Pancreas (tissue), 10 donors: Measurements from ENCODE around the gene USP11. TPM values are rescaled to one million over a fixed set of nuclear protein-coding genes. Genes with fewer than 3 reads are reported as not detected.

Experiments
- ATAC-seq, 4 donors: fragments of 200-7000 bp; cut with Tn5 transposase; one replicate each; pipeline versions ENCODE4 v1.8.0 to v1.9.1; 2020; ENCODE audit warnings: mild to moderate bottlenecking in 4 of 4, moderate library complexity in 4 of 4
- DNase-seq, 6 donors: peaks; one replicate each; pipeline ENCODE4 v3.0.0-alpha.2; 2020
- FAIRE-seq: peaks from 2 replicates; lab custom pipeline; 2012; peaks lifted over from hg19 to GRCh38; lab: Jason Lieb, UNC
- H3K27ac ChIP-seq, 4 donors: fragments of 200-600 bp; sonication (generic); 1 replicate in 3 of 4; 2 replicates in 1 of 4; pipeline versions ENCODE4 v1.5.0 to v1.8.0; 2020
- H3K27me3 ChIP-seq, 4 donors: fragments of 200-600 bp; one replicate each; pipeline ENCODE4 v1.8.0; 2021
- H3K36me3 ChIP-seq, 3 donors: fragments of 200-600 bp; sonication (generic) in 1 of 3; one replicate each; pipeline versions ENCODE4 v1.5.0 to v1.8.0; 2020 to 2021
- H3K4me1 ChIP-seq, 3 donors: fragments of 200-600 bp; one replicate each; pipeline ENCODE4 v1.8.0; 2021
- H3K4me3 ChIP-seq, 4 donors: fragments of 200-600 bp; sonication (generic) in 2 of 4; one replicate each; pipeline versions ENCODE4 v1.5.0 to v1.8.0; 2020 to 2021
- H3K9me3 ChIP-seq, 4 donors: fragments of 200-600 bp; one replicate each; pipeline ENCODE4 v1.8.0; 2021
- WGBS, 2 donors: extraction: QIAGEN DNeasy Blood & Tissue Kit; methylation state at CpG; one replicate each; pipeline ENCODE4 v1.1.7; 2013; 5-methylcytosine and 5-hydroxymethylcytosine counted together
- intact Hi-C, 3 donors: fragments of 100-400 bp; cut with DNase I; formaldehyde crosslinking; loops; one replicate each; pipeline versions ENCODE4 v1.11.1 to v1.14.2; 2022
- polyA plus RNA-seq, 2 donors: library from polyadenylated mRNA; stranded (reverse); fragments of 200-250 nt; gene quantifications; one replicate each; pipeline ENCODE4 v1.2.3, GENCODE V29; 2013
- total RNA-seq, 6 donors: library from RNA; stranded (reverse); fragmentation: NEBNext Ultra II Directional in 4 of 6; extraction: Animal tissue kit (Norgen Biotek cat#: 25700) in 4 of 6; gene quantifications; one replicate each; pipeline versions ENCODE4 v1.2.1 to v1.2.4, GENCODE V29; 2021 to 2023
- TF ChIP-seq, protein P1 (sequence below), 4 donors: fragments of 200-600 bp; sonication (generic) in 3 of 4; IDR thresholded peaks; one replicate each; pipeline versions ENCODE4 v1.5.0 to v1.8.0; 2021; ENCODE audit warnings: antibody characterized with exemption in 4 of 4
- donor health status: healthy with polysubstance abuse.
- donor health status: DM: no; HTN: no; CAD: no; lungs with moderate emphysema.
- donor health status: DM: no; HTN: no; CAD: no.
- donor health status: control.
- donor health status: control.
- donor health status: Bipolar disorder and iron deficiency.
- donor health status: DM: yes; HTN: yes; CAD: no.
- donor health status: DM: no; HTN: no; CAD: no.
- donor health status: DM: no; HTN: no; CAD: no.
- donor health status: DM: yes; HTN: yes; CAD: no.

The USP11 gene
- total and polyA plus RNA-seq, 8 donors, result 17.6 to 58.4 (median 25.3) TPM

DNA sequence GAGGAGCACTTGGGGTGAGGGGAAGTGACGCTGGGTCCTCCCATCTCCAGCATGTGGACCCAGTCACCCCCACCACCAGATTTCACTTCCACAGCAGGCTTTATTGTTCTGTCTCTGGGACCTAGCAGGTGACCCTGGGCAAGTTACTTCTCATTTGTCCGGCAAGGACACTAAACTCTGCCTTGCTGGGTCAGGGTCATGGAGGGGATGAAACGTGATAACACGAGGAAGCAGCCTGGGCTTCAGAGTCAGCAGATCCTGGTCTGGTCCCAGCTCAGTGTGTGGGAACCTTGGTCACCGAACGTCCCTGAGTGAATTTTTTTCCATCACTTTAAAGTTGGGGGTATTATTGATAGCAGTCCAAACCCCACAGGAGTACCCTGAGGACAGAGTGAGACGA is 35.3 kb upstream of the USP11 start:
- peaks cover 0 to 29% (median 15%) of the 10 kb centered on the region in 3 donors for H3K4me1 ChIP-seq
- DNase-seq (no peak), FAIRE-seq (no peak), ATAC-seq (no peak)
- no peaks in the 10 kb centered on the region for H3K27me3 ChIP-seq
- TF ChIP-seq, protein P1, sequence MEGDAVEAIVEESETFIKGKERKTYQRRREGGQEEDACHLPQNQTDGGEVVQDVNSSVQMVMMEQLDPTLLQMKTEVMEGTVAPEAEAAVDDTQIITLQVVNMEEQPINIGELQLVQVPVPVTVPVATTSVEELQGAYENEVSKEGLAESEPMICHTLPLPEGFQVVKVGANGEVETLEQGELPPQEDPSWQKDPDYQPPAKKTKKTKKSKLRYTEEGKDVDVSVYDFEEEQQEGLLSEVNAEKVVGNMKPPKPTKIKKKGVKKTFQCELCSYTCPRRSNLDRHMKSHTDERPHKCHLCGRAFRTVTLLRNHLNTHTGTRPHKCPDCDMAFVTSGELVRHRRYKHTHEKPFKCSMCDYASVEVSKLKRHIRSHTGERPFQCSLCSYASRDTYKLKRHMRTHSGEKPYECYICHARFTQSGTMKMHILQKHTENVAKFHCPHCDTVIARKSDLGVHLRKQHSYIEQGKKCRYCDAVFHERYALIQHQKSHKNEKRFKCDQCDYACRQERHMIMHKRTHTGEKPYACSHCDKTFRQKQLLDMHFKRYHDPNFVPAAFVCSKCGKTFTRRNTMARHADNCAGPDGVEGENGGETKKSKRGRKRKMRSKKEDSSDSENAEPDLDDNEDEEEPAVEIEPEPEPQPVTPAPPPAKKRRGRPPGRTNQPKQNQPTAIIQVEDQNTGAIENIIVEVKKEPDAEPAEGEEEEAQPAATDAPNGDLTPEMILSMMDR (IDR thresholded peaks at IDR 0.05), result no peak
- H3K9me3 ChIP-seq, result no peaks in the 10 kb centered on the region
- intact Hi-C loops, result loop anchor here in 1 of 3 donors (10.0 kb wide), 1 partner anchor 177 kb away; the partner anchor contains the start of gene ZNF157
- H3K4me3 ChIP-seq, result no peak overlapping the region
- H3K36me3 ChIP-seq, result peaks cover 5 to 40% (median 32%) of the 10 kb centered on the region in 3 donors
- WGBS, 2 donors, result 37 to 64% methylated on average over 7 of the region's 7 CpGs
- H3K27ac ChIP-seq, result no peak overlapping the region

DNA sequence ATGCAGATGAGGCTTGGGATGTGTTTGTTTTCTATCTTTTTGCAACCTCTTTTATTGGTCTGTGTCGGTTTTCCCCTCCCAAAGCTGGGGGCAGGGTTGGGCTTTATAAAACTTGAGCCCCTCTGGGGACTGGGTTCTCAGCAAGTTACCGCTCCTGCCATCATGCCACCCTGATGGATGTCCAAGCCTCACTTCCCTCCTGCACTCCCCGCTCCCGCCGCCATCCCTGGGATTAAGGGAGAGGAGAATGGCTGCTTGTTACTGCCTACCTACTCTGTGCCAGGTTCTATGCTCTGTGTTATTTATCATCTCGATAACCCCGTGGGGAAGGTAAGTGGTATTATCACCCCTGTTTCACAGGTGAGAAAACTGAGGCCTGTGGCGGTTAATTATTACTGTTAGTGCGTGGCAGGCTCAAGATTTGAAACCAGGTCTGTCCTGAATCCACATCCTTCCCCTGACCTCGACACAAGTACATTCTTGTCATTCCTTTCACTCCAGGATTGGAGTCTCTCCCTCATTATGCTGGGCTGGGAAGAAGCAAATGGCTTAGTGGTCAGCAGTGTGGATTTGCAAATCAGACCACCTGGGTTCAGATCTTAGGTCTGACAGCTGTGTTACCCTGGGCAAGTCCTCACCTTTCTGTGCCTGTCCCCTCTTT is 34.7 kb upstream of the USP11 start:
- Histone ChIP-seq H3K36me3 (peaks cover 7 to 47% (median 38%) of the 10 kb centered on the region in 3 donors), H3K4me3 (no peak overlapping the region), H3K27ac (no peak overlapping the region), H3K4me1 (peaks cover 0 to 27% (median 12%) of the 10 kb centered on the region in 3 donors), H3K27me3 (no peaks in the 10 kb centered on the region), H3K9me3 (no peaks in the 10 kb centered on the region)
- FAIRE-seq, result no peak
- no peak for ATAC-seq
- TF ChIP-seq, protein P1 (IDR thresholded peaks at IDR 0.05), result no peak
- 65 to 84% methylated on average over 10 of the region's 10 CpGs for WGBS, 2 donors
- DNase-seq, result peak in 1 of 6 donors; percentile 15
- intact Hi-C loops, result loop anchor here in 1 of 3 donors (10.0 kb wide), 1 partner anchor 177 kb away; the partner anchor contains the start of gene ZNF157

DNA sequence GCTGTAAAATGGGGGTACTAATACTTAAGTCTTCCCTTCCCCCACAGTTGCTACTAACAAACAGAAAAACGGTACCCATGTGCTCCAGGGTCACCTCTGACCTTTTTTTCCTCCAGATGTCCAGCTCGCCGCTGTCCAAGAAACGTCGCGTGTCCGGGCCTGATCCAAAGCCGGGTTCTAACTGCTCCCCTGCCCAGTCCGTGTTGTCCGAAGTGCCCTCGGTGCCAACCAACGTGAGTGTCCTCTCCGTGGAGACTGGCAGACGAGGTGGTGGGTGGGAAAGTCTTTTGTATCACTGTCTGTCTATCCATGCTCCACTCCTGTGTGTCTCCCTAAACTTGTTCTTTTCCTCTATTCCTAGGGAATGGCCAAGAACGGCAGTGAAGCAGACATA is 34.1 kb upstream of the USP11 start:
- Histone ChIP-seq H3K4me3 (no peak overlapping the region), H3K4me1 (peaks cover 0 to 25% (median 11%) of the 10 kb centered on the region in 3 donors), H3K27me3 (no peaks in the 10 kb centered on the region), H3K36me3 (peaks cover 7 to 52% (median 41%) of the 10 kb centered on the region in 3 donors), H3K27ac (no peak overlapping the region), H3K9me3 (no peaks in the 10 kb centered on the region)
- TF ChIP-seq, protein P1 (IDR thresholded peaks at IDR 0.05), result no peak
- ATAC-seq, result no peak
- no peak for FAIRE-seq
- 82 to 92% methylated on average over 15 of the region's 15 CpGs for WGBS, 2 donors
- peak in 1 of 6 donors; percentile 40 for DNase-seq
- intact Hi-C loops, result loop anchor here in 1 of 3 donors (10.0 kb wide), 1 partner anchor 176 kb away; the partner anchor contains the start of gene ZNF157

DNA sequence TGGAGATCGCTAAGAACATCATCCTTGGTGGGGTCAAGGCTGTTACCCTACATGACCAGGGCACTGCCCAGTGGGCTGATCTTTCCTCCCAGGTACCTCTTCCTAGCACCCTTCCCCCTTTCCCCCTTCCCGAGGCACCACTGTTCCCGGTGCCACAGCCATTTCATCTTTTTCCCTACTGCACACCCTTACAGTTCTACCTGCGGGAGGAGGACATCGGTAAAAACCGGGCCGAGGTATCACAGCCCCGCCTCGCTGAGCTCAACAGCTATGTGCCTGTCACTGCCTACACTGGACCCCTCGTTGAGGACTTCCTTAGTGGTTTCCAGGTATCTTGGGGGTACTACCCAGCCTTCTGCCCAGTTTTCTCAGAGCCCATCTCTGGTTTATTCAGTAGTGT is 33.5 kb upstream of the USP11 start:
- no peak overlapping the region for H3K4me3 ChIP-seq
- TF ChIP-seq, protein P1 (IDR thresholded peaks at IDR 0.05), result no peak
- WGBS, 2 donors, result 89 to 96% methylated on average over 10 of the region's 10 CpGs
- DNase-seq, result no peak
- H3K9me3 ChIP-seq, result no peaks in the 10 kb centered on the region
- intact Hi-C loops, result loop anchor here in 1 of 3 donors (10.0 kb wide), 1 partner anchor 176 kb away; the partner anchor contains the start of gene ZNF157
- peaks cover 0 to 25% (median 11%) of the 10 kb centered on the region in 3 donors for H3K4me1 ChIP-seq
- no peak for ATAC-seq
- peaks cover 7 to 58% (median 43%) of the 10 kb centered on the region in 3 donors for H3K36me3 ChIP-seq
- H3K27me3 ChIP-seq, result no peaks in the 10 kb centered on the region
- H3K27ac ChIP-seq, result no peak overlapping the region
- FAIRE-seq, result no peak
